PC-9 (cell line): Measurements from ENCODE around the gene TMEM215. TPM values are rescaled to one million over a fixed set of nuclear protein-coding genes. Genes with fewer than 3 reads are reported as not detected.

Source experiments
- BruUV-seq: library from RNA; stranded (reverse); fragments of 400-500 nt; replicated peaks from 2 replicates; lab custom pipeline; 2021; lab: Mats Ljungman, UMichigan
- CTCF ChIA-PET: fragments of 300-600 bp; sonication (Branson Sonifier 250); formaldehyde crosslinking; loops from one replicate; lab custom pipeline; 2022; ENCODE audit warnings: antibody characterized with exemption; lab: Charles Lee
- POLR2A ChIA-PET: fragments of 300-600 bp; sonication (Branson Sonifier 250); formaldehyde crosslinking; loops from one replicate; lab custom pipeline; 2022; ENCODE audit warnings: antibody characterized with exemption; ENCODE audit not compliant: unreplicated experiment; lab: Charles Lee
- DNase-seq, 2 experiments: peaks; one replicate each; pipeline versions ENCODE4 v3.0.0 to v3.0.0-alpha.2; 2015 to 2022; ENCODE audit warnings: mixed read lengths in 1 of 2
- H2AFZ ChIP-seq: fragments of 200-600 bp; sonication (generic); 2 replicates; pipeline ENCODE4 v1.8.1; 2017; ENCODE audit warnings: antibody characterized with exemption
- H3F3A ChIP-seq: fragments of 200-600 bp; sonication (generic); 2 replicates; pipeline ENCODE4 v1.8.1; 2017; ENCODE audit warnings: antibody characterized with exemption, mild to moderate bottlenecking, low read depth; ENCODE audit not compliant: insufficient read depth
- H3K27ac ChIP-seq: fragments of 200-600 bp; sonication (generic); 2 replicates; pipeline ENCODE4 v1.6.1; 2016; ENCODE audit warnings: mixed run types
- H3K27me3 ChIP-seq: fragments of 200-600 bp; sonication (generic); 2 replicates; pipeline ENCODE4 v1.6.1; 2016; ENCODE audit warnings: low read depth, mixed run types; ENCODE audit not compliant: insufficient read depth
- H3K36me3 ChIP-seq: fragments of 200-600 bp; sonication (generic); 2 replicates; pipeline ENCODE4 v1.6.1; 2016; ENCODE audit warnings: low read depth, mixed run types
- H3K4me1 ChIP-seq: fragments of 200-600 bp; sonication (generic); replicated peaks from 2 replicates; pipeline ENCODE4 v1.6.1; 2016; ENCODE audit warnings: mixed run types; ENCODE audit not compliant: insufficient read depth
- H3K4me2 ChIP-seq: fragments of 200-600 bp; sonication (generic); 2 replicates; pipeline ENCODE4 v1.6.1; 2017; ENCODE audit warnings: mixed run types
- H3K4me3 ChIP-seq: fragments of 200-600 bp; sonication (generic); 2 replicates; pipeline ENCODE4 v1.6.1; 2016; ENCODE audit warnings: mixed run types
- H3K79me2 ChIP-seq: fragments of 200-600 bp; sonication (generic); 2 replicates; pipeline ENCODE4 v1.6.1; 2017; ENCODE audit warnings: low read depth, mixed run types
- H3K9me2 ChIP-seq: fragments of 200-600 bp; sonication (generic); 2 replicates; pipeline ENCODE4 v1.8.1; 2017; ENCODE audit warnings: mild to moderate bottlenecking; ENCODE audit not compliant: insufficient read depth
- H3K9me3 ChIP-seq: fragments of 200-600 bp; sonication (generic); 2 replicates; pipeline ENCODE4 v1.8.1; 2016; ENCODE audit warnings: low read depth; ENCODE audit not compliant: insufficient read depth
- H4K20me1 ChIP-seq: fragments of 200-600 bp; sonication (generic); 2 replicates; pipeline ENCODE4 v1.8.1; 2017; ENCODE audit not compliant: insufficient read depth
- EZH2 ChIP-seq: fragments of 200-600 bp; sonication (generic); IDR thresholded peaks from 2 replicates; pipeline ENCODE4 v1.8.0; 2017; ENCODE audit warnings: antibody characterized with exemption, low read depth
- intact Hi-C: fragments of 100-400 bp; cut with micrococcal nuclease; formaldehyde crosslinking; loops from one replicate; pipeline ENCODE4 v1.10.0; 2022; ENCODE audit not compliant: unreplicated experiment
- total RNA-seq: library from RNA; stranded (reverse); gene quantifications from 2 replicates; pipeline ENCODE4 v1.2.3, GENCODE V29; 2021
- TF ChIP-seq, protein P1 (sequence below): fragments of 200-600 bp; sonication (generic); conservative IDR thresholded peaks from 2 replicates; pipeline ENCODE4 v1.6.1; 2017; ENCODE audit warnings: mixed run types, antibody characterized with exemption, mild to moderate bottlenecking, moderate library complexity

TMEM215 gene
- total RNA-seq, 1 experiment from 2014 or later: not detected

DNA sequence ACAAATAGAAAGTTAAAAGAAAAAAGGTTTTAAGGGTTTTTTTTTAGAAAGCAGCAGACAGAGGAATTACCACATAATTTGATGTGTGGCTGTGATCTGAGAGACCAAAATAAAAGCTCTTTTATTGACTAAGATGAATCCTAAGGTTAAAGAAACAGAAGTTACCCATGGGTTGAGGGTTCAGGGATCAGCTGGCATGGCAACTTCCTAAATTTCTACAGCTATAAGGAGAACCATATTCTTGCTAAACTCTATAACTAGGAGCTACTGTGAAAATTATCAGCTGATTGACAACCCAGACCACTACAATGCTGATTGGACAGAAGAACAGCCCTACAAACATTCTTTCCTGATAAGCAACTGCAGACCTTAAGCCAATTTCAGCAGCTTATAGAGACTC lies 40.2 kb downstream of the TMEM215 start:
- no peak overlapping the region for H2AFZ ChIP-seq
- no peaks in the 10 kb centered on the region for H3K9me2 ChIP-seq
- no peaks in the 10 kb centered on the region for H3K36me3 ChIP-seq
- H3F3A ChIP-seq: no peaks in the 10 kb centered on the region
- H4K20me1 ChIP-seq: no peaks in the 10 kb centered on the region
- no peak overlapping the region for H3K27ac ChIP-seq
- H3K9me3 ChIP-seq: no peaks in the 10 kb centered on the region
- TF ChIP-seq EZH2: no peak
- TF ChIP-seq, protein P1, sequence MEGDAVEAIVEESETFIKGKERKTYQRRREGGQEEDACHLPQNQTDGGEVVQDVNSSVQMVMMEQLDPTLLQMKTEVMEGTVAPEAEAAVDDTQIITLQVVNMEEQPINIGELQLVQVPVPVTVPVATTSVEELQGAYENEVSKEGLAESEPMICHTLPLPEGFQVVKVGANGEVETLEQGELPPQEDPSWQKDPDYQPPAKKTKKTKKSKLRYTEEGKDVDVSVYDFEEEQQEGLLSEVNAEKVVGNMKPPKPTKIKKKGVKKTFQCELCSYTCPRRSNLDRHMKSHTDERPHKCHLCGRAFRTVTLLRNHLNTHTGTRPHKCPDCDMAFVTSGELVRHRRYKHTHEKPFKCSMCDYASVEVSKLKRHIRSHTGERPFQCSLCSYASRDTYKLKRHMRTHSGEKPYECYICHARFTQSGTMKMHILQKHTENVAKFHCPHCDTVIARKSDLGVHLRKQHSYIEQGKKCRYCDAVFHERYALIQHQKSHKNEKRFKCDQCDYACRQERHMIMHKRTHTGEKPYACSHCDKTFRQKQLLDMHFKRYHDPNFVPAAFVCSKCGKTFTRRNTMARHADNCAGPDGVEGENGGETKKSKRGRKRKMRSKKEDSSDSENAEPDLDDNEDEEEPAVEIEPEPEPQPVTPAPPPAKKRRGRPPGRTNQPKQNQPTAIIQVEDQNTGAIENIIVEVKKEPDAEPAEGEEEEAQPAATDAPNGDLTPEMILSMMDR: no peak
- ChIA-PET CTCF (no interaction called here), POLR2A (no interaction called here)
- H3K27me3 ChIP-seq: no peaks in the 10 kb centered on the region
- H3K4me1 ChIP-seq: no peaks in the 10 kb centered on the region
- H3K79me2 ChIP-seq: no peaks in the 10 kb centered on the region
- H3K4me2 ChIP-seq: no peak overlapping the region
- no peak for DNase-seq
- no TSS peak for BruUV-seq
- H3K4me3 ChIP-seq: no peak overlapping the region
- intact Hi-C loops: no loop called here

DNA sequence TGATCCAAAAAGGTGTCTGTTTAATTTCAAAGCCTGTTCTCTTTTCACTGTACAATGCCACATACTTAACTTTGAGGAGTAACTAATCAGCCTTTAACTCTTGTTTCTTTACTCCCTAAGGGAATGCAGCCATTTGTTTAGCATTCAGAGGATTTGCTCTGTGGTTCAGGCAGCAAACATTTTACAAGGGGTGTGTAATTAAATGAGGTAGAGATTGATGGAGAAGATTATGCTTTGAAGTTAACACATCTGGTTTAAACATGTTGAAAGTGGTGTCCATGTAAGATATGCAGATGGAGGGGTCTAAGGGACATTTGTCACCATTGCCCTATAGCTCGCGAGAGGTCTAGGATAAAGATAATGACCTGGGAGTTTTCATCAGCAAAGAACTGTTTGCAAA lies 41.9 kb downstream of the TMEM215 start:
- no peaks in the 10 kb centered on the region for H3F3A ChIP-seq
- no peaks in the 10 kb centered on the region for H3K79me2 ChIP-seq
- TF ChIP-seq EZH2: no peak
- TF ChIP-seq, protein P1: no peak
- H3K4me1 ChIP-seq: no peaks in the 10 kb centered on the region
- POLR2A ChIA-PET: interaction anchor here (0.7 kb wide), 1 partner anchor 1920 kb away, joined by 5 read pairs; no protein-coding TSS in a partner anchor
- no peak overlapping the region for H2AFZ ChIP-seq
- no peaks in the 10 kb centered on the region for H4K20me1 ChIP-seq
- no TSS peak for BruUV-seq
- no peak overlapping the region for H3K27ac ChIP-seq
- DNase-seq: no peak
- no peaks in the 10 kb centered on the region for H3K36me3 ChIP-seq
- intact Hi-C loops: no loop called here
- no peak overlapping the region for H3K4me3 ChIP-seq
- H3K9me2 ChIP-seq: no peaks in the 10 kb centered on the region
- CTCF ChIA-PET: no interaction called here
- H3K9me3 ChIP-seq: no peaks in the 10 kb centered on the region
- no peaks in the 10 kb centered on the region for H3K27me3 ChIP-seq
- no peak overlapping the region for H3K4me2 ChIP-seq

DNA sequence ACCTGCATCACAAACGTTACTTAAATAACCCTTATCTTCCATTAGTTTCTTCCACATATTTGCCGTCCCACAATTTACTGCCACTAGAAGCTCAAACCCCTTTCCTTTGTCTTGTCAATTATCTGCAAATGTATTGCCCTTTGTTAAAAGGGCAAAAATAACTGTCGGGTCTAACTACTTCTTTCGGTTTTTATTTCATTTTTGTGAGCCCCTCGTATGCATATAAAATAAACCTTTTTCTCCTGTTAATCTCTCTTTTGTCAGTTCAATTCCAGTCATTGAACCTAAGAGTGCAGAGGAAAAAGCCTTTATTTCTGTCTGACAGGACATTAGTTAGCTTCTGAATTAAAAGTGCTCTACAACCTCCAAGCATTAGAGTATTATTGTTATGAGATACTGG lies 45.5 kb downstream of the TMEM215 start:
- H4K20me1 ChIP-seq: no peaks in the 10 kb centered on the region
- ChIA-PET CTCF (no interaction called here), POLR2A (no interaction called here)
- H3F3A ChIP-seq: no peaks in the 10 kb centered on the region
- intact Hi-C loops: no loop called here
- no peaks in the 10 kb centered on the region for H3K27me3 ChIP-seq
- H3K4me2 ChIP-seq: no peak overlapping the region
- H3K4me1 ChIP-seq: no peaks in the 10 kb centered on the region
- H3K9me2 ChIP-seq: no peaks in the 10 kb centered on the region
- no peaks in the 10 kb centered on the region for H3K9me3 ChIP-seq
- no peak overlapping the region for H2AFZ ChIP-seq
- no peak for TF ChIP-seq EZH2
- TF ChIP-seq, protein P1: no peak
- H3K27ac ChIP-seq: no peak overlapping the region
- H3K36me3 ChIP-seq: no peaks in the 10 kb centered on the region
- no peak for DNase-seq
- no peak overlapping the region for H3K4me3 ChIP-seq
- H3K79me2 ChIP-seq: no peaks in the 10 kb centered on the region
- BruUV-seq: no TSS peak
